Panc1 (cell line): ENCODE data around the gene ZNF322.

Source experiments
- CTCF ChIP-seq: fragments of 450-650 bp; IDR thresholded peaks from 2 replicates; pipeline ENCODE4 v1.5.1; 2017; ENCODE audit warnings: mild to moderate bottlenecking
- POLR2AphosphoS5 ChIP-seq: IDR thresholded peaks from 2 replicates; pipeline ENCODE4 v1.6.1; 2012; ENCODE audit warnings: mild to moderate bottlenecking, low read depth, low read length, moderate library complexity
- TCF7L2 ChIP-seq: IDR thresholded peaks from 2 replicates; pipeline ENCODE4 v1.6.1; 2011; ENCODE audit warnings: mild to moderate bottlenecking, low read depth, low read length, inconsistent platforms

- TF ChIP-seq CTCF, result no peak
- TF ChIP-seq TCF7L2, result no peak
- no peak for TF ChIP-seq POLR2AphosphoS5
These were observed 61.7 kb downstream of the ZNF322 start for GRCh38 chr6:26597821-26598220.
